Esophagus squamous epithelium (tissue), 5 donors: ENCODE results near the gene UGGT1. TPM values are rescaled to one million over a fixed set of nuclear protein-coding genes. Genes with fewer than 3 reads are reported as not detected.
"Not testable (repeated sequence)": the region's sequence is repeated elsewhere in the genome, so short reads cannot be mapped to it uniquely, and the experiment has no call there.

Source experiments
- DNase-seq: peaks from one replicate; lab custom pipeline; 2025; lab: John Stamatoyannopoulos, UW
- H3K27ac ChIP-seq, 4 donors: fragments of 200-600 bp; sonication (generic); one replicate each; pipeline ENCODE4 v1.5.1; 2016 to 2019; ENCODE audit warnings: mild to moderate bottlenecking in 1 of 4
- H3K27me3 ChIP-seq, 4 donors: fragments of 200-600 bp; sonication (generic); 1 replicate in 3 of 4; 2 replicates in 1 of 4; pipeline versions ENCODE4 v1.5.1 to v1.6.0; 2017 to 2021; ENCODE audit warnings: antibody characterized with exemption in 1 of 4
- H3K36me3 ChIP-seq, 3 donors: fragments of 200-600 bp; sonication (generic); one replicate each; pipeline ENCODE4 v1.5.1; 2016 to 2019
- H3K4me1 ChIP-seq, 3 donors: fragments of 200-600 bp; sonication (generic); one replicate each; pipeline ENCODE4 v1.5.1; 2017 to 2019
- H3K4me3 ChIP-seq, 4 donors: fragments of 200-600 bp; sonication (generic); 1 replicate in 3 of 4; 2 replicates in 1 of 4; pipeline ENCODE4 v1.5.1; 2016 to 2019; ENCODE audit warnings: mild to moderate bottlenecking in 2 of 4, moderate library complexity in 1 of 4
- H3K9me3 ChIP-seq, 3 donors: fragments of 200-600 bp; sonication (generic); one replicate each; pipeline ENCODE4 v1.5.1; 2016 to 2019
- CTCF ChIP-seq, 6 experiments: fragments of 450-650 bp in 4 of 6; fragments of 200-600 bp in 2 of 6; sonication (generic) in 2 of 6; IDR thresholded peaks; one replicate each; pipeline ENCODE4 v1.5.1; 2016 to 2019; ENCODE audit warnings: antibody characterized with exemption in 6 of 6, mild to moderate bottlenecking in 4 of 6, moderate library complexity in 4 of 6
- POLR2A ChIP-seq, 4 donors: fragments of 450-650 bp; IDR thresholded peaks; one replicate each; pipeline ENCODE4 v1.6.1; 2017; ENCODE audit warnings: antibody characterized with exemption in 4 of 4, mild to moderate bottlenecking in 4 of 4, moderate library complexity in 3 of 4
- WGBS, 2 donors: methylation state at CpG; one replicate each; pipeline ENCODE4 v1.1.5; 2018; 5-methylcytosine and 5-hydroxymethylcytosine counted together
- intact Hi-C: fragments of 100-400 bp; cut with DNase I; formaldehyde crosslinking; loops from one replicate; pipeline ENCODE4 v1.15.0; 2022
- total RNA-seq, 4 donors: library from RNA; depleted of rRNA; stranded (reverse); fragments of >200 nt; gene quantifications; one replicate each; pipeline ENCODE4 v1.1.0, GENCODE V29; 2016
- donor health status: DM: yes; HTN: yes; CAD: no.

Gene UGGT1
- total RNA-seq, 4 donors from 2014 or later = 30.1 to 44.7 (median 42.1) TPM

- Histone ChIP-seq H3K4me3 (no peak overlapping the region), H3K36me3 (peaks cover 0 to 99% (median 14%) of the 10 kb centered on the region in 3 donors), H3K27ac (no peak overlapping the region), H3K9me3 (no peaks in the 10 kb centered on the region), H3K27me3 (no peaks in the 10 kb centered on the region), H3K4me1 (no peaks in the 10 kb centered on the region)
- 90 to 95% methylated on average over 4 of the region's 4 CpGs for WGBS, 2 donors
- intact Hi-C loops = no loop called here
- DNase-seq = no peak
- TF ChIP-seq POLR2A (IDR thresholded peaks at IDR 0.05) (no peak), CTCF (IDR thresholded peaks at IDR 0.05) (no peak)
Observed at GRCh38 chr2:128169094-128169493, 78.1 kb downstream of the UGGT1 start.

- Histone ChIP-seq H3K27me3 (no peaks in the 10 kb centered on the region), H3K36me3 (peaks cover 0 to 99% (median 14%) of the 10 kb centered on the region in 3 donors), H3K27ac (no peak overlapping the region), H3K9me3 (no peaks in the 10 kb centered on the region), H3K4me1 (no peaks in the 10 kb centered on the region), H3K4me3 (no peak overlapping the region)
- intact Hi-C loops = no loop called here
- TF ChIP-seq CTCF (IDR thresholded peaks at IDR 0.05) (no peak), POLR2A (IDR thresholded peaks at IDR 0.05) (no peak)
- no peak for DNase-seq
- WGBS, 2 donors = 81 to 83% methylated on average over 3 of the region's 3 CpGs
Observed at GRCh38 chr2:128169497-128169896, 78.5 kb downstream of the UGGT1 start.

DNA sequence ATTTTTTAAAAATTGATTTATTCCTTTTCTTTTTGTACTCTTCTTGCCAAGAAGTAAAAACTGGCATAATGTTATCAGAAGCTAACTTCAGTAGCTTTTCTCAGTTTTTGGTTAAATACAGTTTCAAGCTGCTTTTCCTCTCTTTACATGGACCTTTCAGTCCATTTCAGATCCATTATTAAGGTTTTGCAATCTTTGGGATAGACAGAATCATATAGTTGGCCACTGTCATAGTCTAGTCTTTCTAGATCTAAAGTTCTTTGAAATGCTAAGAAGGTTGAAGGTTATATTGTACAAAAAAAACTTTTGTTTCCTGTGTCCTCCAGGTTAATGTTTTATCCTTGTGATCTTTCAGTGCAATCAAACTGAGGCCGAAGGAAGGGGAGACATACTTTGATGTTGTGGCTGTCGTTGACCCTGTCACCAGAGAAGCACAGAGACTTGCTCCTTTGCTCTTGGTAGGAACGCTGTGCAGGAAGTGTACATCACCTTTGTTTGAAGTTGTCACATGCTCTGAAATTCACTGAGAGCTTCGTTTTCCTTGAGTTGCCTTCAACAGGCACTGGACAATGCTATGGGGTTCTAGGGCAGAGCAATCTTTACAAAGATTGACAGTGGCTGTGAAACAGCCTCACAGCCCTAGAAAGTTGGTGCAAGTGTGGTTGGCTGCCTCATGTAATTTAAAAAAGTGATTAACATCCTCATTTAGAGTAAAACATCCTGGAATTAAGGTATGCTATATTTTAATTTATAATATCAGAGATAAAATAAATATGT is 79.1 kb downstream of the UGGT1 start:
- intact Hi-C loops = no loop called here
- Histone ChIP-seq H3K4me3 (no peak overlapping the region), H3K27ac (no peak overlapping the region), H3K9me3 (no peaks in the 10 kb centered on the region), H3K4me1 (no peaks in the 10 kb centered on the region), H3K27me3 (no peaks in the 10 kb centered on the region), H3K36me3 (peaks cover under 1 to 99% (median 17%) of the 10 kb centered on the region in 3 donors)
- no peak for DNase-seq
- WGBS, 2 donors = 64 to 76% methylated on average over 4 of the region's 4 CpGs
- TF ChIP-seq CTCF (IDR thresholded peaks at IDR 0.05) (no peak), POLR2A (IDR thresholded peaks at IDR 0.05) (no peak)

GRCh38 chr2:128170776-128171175 is 79.8 kb downstream of the UGGT1 start:
- 87% methylated on average over 6 of the region's 6 CpGs for WGBS, 2 donors
- TF ChIP-seq CTCF (IDR thresholded peaks at IDR 0.05) (no peak), POLR2A (IDR thresholded peaks at IDR 0.05) (no peak)
- intact Hi-C loops = no loop called here
- Histone ChIP-seq H3K9me3 (no peaks in the 10 kb centered on the region), H3K27ac (no peak overlapping the region), H3K36me3 (peaks cover 8 to 99% (median 21%) of the 10 kb centered on the region in 3 donors), H3K27me3 (no peaks in the 10 kb centered on the region), H3K4me3 (no peak overlapping the region), H3K4me1 (no peaks in the 10 kb centered on the region)
- DNase-seq = no peak

DNA sequence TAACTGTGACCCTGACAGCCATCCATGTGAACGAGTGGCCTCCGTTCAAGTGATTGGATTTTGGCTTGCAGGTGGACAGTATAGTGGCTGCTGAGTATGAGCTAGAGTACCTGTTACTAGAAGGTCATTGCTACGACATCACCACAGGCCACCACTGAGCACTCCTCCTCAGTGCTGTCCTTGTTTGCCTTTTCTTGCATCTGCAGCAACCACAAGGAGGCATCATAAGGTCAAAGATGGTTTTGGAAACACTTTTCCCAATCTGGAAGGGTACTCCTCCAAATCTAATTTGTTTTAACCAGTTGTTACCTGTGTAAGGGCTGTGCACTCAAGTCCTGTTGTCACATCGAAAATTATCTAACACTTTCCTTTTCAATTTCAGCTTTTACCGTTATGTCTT is 81.2 kb downstream of the UGGT1 start:
- no peaks in the 10 kb centered on the region for H3K9me3 ChIP-seq
- DNase-seq = no peak
- H3K27ac ChIP-seq = no peak overlapping the region
- intact Hi-C loops = no loop called here
- no peaks in the 10 kb centered on the region for H3K4me1 ChIP-seq
- WGBS, 2 donors = 82 to 83% methylated on average over 5 of the region's 5 CpGs
- H3K27me3 ChIP-seq = no peaks in the 10 kb centered on the region
- no peak for TF ChIP-seq POLR2A (IDR thresholded peaks at IDR 0.05)
- peak in 3 of 6 experiments; percentile 15 to 40 (median 17) for TF ChIP-seq CTCF (IDR thresholded peaks at IDR 0.05)
- H3K4me3 ChIP-seq = no peak overlapping the region
- H3K36me3 ChIP-seq = peaks cover 8 to 99% (median 30%) of the 10 kb centered on the region in 3 donors

GRCh38 chr2:128174067-128174466 is 83.1 kb downstream of the UGGT1 start:
- H3K27ac ChIP-seq, H3K9me3 ChIP-seq, H3K27me3 ChIP-seq, H3K4me3 ChIP-seq, H3K4me1 ChIP-seq, intact Hi-C loops, DNase-seq: not testable (repeated sequence)
- WGBS, 2 donors = 79 to 91% methylated on average over 4 of the region's 4 CpGs
- H3K36me3 ChIP-seq = peaks cover 8 to 99% (median 30%) of the 10 kb centered on the region in 3 donors
